ENCODE data around the gene PALB2. TPM values are rescaled to one million over a fixed set of nuclear protein-coding genes. Genes with fewer than 3 reads are reported as not detected.

Gene PALB2
- total and polyA plus RNA-seq, 2 of the 13 experiments (the other 11 are each of a cell fraction or from before 2014, with no cell fraction given) = 12.1 to 40.9 TPM

DNA sequence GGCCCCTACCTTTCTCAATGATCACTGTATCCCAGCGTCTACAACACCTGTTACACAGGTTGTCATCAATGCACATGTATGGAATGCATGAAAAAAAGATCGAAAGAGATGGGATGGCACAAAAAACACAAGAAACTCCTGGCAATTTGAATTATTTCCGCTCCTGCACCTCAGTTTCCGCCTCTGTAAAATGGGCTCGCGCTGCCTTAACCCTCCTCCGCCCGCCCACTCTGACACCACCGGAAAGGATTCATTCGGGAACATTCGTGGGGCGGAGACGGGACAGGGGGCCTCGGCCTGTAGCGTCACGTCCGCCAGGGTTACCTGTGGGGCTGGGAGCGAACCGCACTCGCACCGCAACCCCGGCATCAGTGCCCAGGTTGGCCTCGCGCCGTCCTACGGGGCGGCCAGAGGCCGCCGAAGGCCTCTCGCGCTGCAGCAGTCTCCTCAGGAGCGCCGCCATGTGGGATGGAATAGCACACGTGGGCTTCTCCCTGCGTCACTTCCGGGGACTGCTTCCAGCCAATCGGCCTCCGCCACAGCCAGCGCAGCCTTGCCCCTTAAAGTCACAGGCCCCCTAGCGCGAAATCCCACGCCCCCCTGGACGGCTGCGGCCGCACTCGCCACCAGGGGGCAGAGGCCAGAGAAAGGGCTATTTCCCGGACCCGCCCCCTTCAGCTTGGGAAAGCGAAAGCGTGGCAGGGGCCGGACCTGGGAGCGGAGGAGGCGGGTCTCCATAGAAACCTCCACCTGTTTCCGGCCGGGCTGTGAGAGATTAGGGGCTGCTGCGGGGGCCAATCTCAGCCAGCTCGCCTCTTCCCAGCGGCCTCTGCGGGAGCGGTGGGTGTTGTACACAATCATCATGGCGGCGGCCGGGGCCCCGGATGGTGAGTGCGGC lies 84.0 kb downstream of the PALB2 start, which contains the start of the genes EARS2 and UBFD1 (continued):
- TF ChIP-seq CBX1 (IDR thresholded peaks at IDR 0.05; ENCODE audit: low read depth) (peak; percentile 89), ZNF34 (CRISPR knock-in tag; IDR thresholded peaks at IDR 0.05; ENCODE audit: borderline replicate concordance) (peak; percentile 68; the same call in 1 of the 2 replicates), RBAK (CRISPR knock-in tag; IDR thresholded peaks at IDR 0.05) (no peak; the same call in 1 of the 2 replicates), MTA3 (CRISPR knock-in tag; IDR thresholded peaks at IDR 0.05) (0 out of 2 replicates have a peak, but pooled peaks have one; percentile 47), FOXK1 (CRISPR knock-in tag; IDR thresholded peaks at IDR 0.05; ENCODE audit: borderline replicate concordance, low read depth) (peak; percentile 94), NRL (CRISPR knock-in tag; IDR thresholded peaks at IDR 0.05; ENCODE audit: borderline replicate concordance) (peak; percentile 94; the same call in 1 of the 2 replicates), ZNF776 (CRISPR knock-in tag; IDR thresholded peaks at IDR 0.05) (peak; percentile 94; the same call in 1 of the 2 replicates), ZNF264 (CRISPR knock-in tag; IDR thresholded peaks at IDR 0.05) (peak; percentile 91; the same call in 1 of the 2 replicates), MED1 (CRISPR knock-in tag; IDR thresholded peaks at IDR 0.05) (peak; percentile 85), ZFX (CRISPR knock-in tag; IDR thresholded peaks at IDR 0.05; ENCODE audit: low read depth) (peak; percentile 91), NR2F1 (CRISPR knock-in tag; IDR thresholded peaks at IDR 0.05) (peak; percentile 14 to 41; a peak in 2 of 4 replicates), TBP (CRISPR knock-in tag; IDR thresholded peaks at IDR 0.05) (no peak), SP4 (CRISPR knock-in tag; IDR thresholded peaks at IDR 0.05) (peak; percentile 96), ZNF367 (CRISPR knock-in tag; IDR thresholded peaks at IDR 0.05; ENCODE audit: borderline replicate concordance) (0 out of 2 replicates have a peak, but pooled peaks have one; percentile 34), NFYC (CRISPR knock-in tag; IDR thresholded peaks at IDR 0.05) (peak; percentile 90), HOXA7 (CRISPR knock-in tag; IDR thresholded peaks at IDR 0.05) (no peak), JUN (CRISPR knock-in tag; IDR thresholded peaks at IDR 0.05) (peak; percentile 28; the same call in 1 of the 2 replicates), ZNF317 (CRISPR knock-in tag; IDR thresholded peaks at IDR 0.05) (peak; percentile 95), MEIS2 (CRISPR knock-in tag; IDR thresholded peaks at IDR 0.05) (no peak; the same call in 1 of the 2 replicates), XBP1 (CRISPR knock-in tag; IDR thresholded peaks at IDR 0.05) (peak; percentile 89), BRCA1 (CRISPR knock-in tag; IDR thresholded peaks at IDR 0.05) (peak; percentile 95), MAFK (conservative IDR thresholded peaks at IDR 0.05 in 1 of 2, IDR thresholded peaks at IDR 0.05 in 1 of 2; ENCODE audit: low read length in 2 of 2) (no peak)
- TF ChIP-seq, protein P1, sequence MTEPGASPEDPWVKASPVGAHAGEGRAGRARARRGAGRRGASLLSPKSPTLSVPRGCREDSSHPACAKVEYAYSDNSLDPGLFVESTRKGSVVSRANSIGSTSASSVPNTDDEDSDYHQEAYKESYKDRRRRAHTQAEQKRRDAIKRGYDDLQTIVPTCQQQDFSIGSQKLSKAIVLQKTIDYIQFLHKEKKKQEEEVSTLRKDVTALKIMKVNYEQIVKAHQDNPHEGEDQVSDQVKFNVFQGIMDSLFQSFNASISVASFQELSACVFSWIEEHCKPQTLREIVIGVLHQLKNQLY (CRISPR knock-in tag; IDR thresholded peaks at IDR 0.05) = peak; percentile 75
- TF ChIP-seq, protein P2, sequence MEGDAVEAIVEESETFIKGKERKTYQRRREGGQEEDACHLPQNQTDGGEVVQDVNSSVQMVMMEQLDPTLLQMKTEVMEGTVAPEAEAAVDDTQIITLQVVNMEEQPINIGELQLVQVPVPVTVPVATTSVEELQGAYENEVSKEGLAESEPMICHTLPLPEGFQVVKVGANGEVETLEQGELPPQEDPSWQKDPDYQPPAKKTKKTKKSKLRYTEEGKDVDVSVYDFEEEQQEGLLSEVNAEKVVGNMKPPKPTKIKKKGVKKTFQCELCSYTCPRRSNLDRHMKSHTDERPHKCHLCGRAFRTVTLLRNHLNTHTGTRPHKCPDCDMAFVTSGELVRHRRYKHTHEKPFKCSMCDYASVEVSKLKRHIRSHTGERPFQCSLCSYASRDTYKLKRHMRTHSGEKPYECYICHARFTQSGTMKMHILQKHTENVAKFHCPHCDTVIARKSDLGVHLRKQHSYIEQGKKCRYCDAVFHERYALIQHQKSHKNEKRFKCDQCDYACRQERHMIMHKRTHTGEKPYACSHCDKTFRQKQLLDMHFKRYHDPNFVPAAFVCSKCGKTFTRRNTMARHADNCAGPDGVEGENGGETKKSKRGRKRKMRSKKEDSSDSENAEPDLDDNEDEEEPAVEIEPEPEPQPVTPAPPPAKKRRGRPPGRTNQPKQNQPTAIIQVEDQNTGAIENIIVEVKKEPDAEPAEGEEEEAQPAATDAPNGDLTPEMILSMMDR (CRISPR knock-in tag; IDR thresholded peaks at IDR 0.05) = peak; percentile 100
- TF ChIP-seq, protein P3, sequence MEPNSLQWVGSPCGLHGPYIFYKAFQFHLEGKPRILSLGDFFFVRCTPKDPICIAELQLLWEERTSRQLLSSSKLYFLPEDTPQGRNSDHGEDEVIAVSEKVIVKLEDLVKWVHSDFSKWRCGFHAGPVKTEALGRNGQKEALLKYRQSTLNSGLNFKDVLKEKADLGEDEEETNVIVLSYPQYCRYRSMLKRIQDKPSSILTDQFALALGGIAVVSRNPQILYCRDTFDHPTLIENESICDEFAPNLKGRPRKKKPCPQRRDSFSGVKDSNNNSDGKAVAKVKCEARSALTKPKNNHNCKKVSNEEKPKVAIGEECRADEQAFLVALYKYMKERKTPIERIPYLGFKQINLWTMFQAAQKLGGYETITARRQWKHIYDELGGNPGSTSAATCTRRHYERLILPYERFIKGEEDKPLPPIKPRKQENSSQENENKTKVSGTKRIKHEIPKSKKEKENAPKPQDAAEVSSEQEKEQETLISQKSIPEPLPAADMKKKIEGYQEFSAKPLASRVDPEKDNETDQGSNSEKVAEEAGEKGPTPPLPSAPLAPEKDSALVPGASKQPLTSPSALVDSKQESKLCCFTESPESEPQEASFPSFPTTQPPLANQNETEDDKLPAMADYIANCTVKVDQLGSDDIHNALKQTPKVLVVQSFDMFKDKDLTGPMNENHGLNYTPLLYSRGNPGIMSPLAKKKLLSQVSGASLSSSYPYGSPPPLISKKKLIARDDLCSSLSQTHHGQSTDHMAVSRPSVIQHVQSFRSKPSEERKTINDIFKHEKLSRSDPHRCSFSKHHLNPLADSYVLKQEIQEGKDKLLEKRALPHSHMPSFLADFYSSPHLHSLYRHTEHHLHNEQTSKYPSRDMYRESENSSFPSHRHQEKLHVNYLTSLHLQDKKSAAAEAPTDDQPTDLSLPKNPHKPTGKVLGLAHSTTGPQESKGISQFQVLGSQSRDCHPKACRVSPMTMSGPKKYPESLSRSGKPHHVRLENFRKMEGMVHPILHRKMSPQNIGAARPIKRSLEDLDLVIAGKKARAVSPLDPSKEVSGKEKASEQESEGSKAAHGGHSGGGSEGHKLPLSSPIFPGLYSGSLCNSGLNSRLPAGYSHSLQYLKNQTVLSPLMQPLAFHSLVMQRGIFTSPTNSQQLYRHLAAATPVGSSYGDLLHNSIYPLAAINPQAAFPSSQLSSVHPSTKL (CRISPR knock-in tag; IDR thresholded peaks at IDR 0.05) = peak; percentile 82

All from HepG2 (cell line).